GM18505 (cell line): Measurements from ENCODE around the gene BTRC.
"Not testable (repeated sequence)": the region's sequence is repeated elsewhere in the genome, so short reads cannot be mapped to it uniquely, and the experiment has no call there.

Experiments
- ATAC-seq: cut with Tn5 transposase; IDR thresholded peaks from one replicate; pipeline ENCODE4 v1.9.1; 2021; ENCODE audit not compliant: unreplicated experiment
- POLR2A ChIP-seq: IDR thresholded peaks from 4 replicates; pipeline ENCODE4 v1.6.1; 2011; ENCODE audit warnings: borderline replicate concordance; ENCODE audit not compliant: insufficient read depth, insufficient read length; ENCODE audit errors: extremely low read depth

The BTRC gene

DNA sequence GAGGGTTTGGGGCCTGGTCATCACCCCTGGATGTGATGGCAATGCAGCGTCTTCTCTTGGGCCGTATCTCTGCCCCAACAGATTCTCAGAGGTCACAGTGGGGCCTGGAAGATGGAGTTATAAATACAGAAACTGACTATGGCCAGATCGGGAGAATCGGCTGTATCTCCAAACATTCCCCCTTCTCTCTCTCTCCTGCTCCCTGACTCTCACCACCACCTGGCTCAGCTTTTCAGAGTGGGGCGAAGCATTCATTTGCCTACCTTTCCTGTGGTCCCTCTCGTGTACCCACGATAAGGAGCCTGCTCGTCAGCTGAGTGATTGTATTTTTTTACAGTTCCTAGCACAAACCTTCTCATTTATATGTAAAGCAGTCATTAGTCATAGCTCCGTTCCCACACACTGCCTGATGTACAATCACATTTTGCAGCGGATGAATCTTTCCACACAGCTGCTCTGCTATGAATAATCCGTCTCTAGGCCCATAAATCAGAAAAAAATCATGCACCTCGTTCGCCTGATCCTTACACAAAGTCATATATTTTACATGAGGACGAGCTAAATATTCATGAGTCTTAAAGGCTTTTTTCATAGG is 23.2 kb upstream of the BTRC start:
- no peak for TF ChIP-seq POLR2A
- no peak for ATAC-seq

DNA sequence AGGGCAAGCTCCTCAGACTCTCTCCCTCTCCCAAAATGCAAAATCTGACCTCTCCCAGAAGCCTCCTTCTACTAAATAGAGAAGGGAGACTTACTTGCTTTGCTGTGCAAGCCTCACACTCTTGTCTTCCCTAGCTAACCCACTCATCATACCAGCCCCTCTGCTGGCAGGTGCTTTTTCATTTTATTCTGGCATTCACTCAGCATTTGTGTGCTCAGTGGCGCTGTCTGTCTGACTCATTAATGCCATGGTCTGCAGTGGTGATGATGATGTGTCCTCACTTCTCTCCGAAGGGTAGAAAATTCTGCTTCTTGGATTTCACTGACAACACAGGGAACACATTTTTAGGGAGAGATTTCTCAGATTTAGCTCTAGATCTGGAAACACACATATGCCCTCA is 22.0 kb upstream of the BTRC start:
- no peak for ATAC-seq
- no peak for TF ChIP-seq POLR2A

DNA sequence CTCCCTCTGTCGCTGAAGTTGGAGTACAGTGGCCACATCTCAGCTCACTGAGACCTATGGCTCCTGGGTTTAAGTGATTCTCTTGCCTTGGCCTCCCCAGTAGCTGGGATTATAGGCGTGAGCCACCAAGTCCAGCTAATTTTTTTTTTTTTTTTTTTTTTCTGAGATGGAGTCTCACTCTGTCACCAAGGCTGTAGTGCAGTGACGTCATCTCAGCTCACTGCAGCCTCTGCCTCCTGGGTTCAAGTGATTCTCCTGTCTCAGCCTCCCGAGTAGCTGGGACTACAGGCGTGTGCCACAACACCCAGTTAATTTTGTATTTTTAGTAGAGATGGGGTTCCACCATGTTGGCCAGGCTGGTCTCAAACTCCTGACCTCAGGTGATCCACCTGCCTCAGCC is 19.7 kb upstream of the BTRC start:
- ATAC-seq, result not testable (repeated sequence)

DNA sequence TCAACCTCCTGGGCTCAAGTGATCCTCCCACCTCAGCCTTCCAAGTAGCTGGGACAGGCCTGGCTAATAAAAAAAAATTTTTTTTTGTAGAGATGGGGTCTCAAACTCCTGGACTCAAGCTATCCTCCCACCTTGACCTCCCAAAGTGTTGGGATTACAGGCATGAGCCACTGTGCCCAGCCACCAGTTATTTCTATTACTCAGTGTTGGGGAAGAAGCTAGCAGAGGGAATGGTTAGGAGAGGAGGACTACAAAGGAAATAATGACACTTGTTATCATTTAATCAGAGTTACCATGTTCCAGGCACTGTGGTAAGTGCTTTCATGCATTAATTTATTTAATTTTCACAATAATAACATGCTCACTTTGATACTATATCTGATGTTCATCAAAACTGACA is 17.6 kb upstream of the BTRC start:
- TF ChIP-seq POLR2A, result no peak
- ATAC-seq, result no peak

DNA sequence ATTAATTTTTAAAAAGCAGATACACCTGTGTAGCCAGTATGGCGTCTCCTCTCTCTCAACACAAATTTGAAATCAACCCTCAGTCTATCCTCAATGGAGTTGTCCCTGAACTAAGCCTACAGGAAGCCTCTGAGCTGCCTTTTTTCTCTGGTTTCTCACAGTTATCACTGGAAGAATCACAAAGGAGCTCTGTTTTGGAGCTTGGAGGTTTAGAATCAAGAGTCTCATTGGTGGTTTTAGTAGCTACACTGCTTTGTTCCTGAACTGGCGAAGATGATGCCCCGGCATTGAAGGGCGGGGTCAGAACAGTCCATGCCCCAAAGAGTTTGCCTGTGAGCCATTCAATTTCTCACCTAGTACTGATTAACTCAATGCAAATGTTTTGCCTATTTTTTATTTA is 16.1 kb upstream of the BTRC start:
- ATAC-seq, result no peak
- TF ChIP-seq POLR2A, result no peak

DNA sequence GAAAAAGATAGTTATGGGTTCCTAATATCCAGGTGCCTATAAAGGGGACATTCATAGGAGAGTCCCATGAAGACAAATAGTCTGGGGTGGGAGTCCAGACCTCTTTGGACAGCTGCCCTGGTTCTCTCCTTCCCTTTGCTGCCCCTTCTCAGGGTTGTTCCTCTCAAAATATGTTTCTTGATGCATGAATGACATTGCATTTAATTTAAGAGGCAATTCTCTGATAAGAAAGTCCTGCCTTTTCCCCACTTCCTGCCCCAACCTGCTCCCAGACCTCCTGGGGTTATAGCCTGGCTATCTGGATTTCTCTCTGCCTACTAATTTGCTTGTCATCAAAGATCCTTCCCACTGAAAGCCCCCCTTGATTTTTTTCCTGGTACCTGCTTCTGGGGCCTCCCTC is 12.5 kb upstream of the BTRC start:
- TF ChIP-seq POLR2A, result no peak
- no peak for ATAC-seq

DNA sequence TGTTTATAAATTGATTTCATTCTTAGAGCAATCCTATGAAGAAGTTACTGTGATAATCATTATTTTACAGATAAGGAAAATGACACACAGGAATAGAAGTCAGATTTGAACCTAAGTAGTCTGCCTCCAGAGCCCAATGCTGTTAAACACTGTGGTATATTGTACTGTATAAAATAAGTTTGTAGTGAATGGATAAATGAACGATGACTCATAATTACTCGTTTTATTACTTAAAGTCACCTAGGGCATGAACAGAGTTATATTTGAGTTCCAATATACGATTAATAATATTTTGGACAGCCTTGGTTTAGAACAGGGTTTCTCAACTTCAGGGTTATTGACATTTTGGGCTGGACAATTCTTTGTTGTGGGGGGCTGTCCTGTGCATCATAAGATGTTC is 7.8 kb upstream of the BTRC start:
- no peak for TF ChIP-seq POLR2A
- no peak for ATAC-seq

DNA sequence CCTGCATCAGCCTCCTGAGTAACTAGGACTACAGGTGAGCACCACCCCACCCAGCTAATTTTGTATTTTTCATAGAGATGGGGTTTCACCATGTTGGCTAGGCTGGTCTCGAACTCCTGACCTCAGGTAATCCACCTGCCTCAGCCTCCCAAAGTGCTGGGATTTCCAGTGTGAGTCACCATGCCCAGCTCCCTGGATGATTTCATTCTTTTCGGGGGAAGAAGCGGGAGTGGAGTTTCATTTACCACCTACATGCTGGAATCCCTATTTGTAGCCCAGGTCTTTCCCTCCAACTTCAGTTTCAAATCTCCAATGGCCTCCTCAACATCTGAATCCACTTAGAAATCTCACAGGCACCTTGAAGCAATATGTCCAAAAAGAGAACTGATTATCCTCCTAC is 2.9 kb upstream of the BTRC start:
- TF ChIP-seq POLR2A, result no peak
- no peak for ATAC-seq

DNA sequence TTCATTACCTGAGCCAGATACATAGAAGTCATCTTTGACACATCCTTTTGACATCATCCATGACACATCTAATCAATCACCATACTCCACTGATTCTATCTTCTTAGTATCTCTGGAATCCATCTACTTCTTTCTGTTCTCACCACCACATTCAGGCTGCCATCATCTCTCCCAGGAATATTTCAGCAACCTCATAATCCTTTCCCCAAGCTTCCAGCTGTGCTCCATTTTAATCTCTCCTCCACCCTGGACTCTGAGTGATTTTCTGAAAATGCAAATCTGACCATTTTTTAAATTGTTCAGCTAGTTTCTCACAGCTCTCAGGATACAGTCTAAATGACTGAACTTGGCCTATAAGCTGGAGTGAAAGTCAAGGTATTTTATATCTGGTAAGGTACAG is 2.5 kb upstream of the BTRC start:
- TF ChIP-seq POLR2A, result no peak
- ATAC-seq, result no peak

DNA sequence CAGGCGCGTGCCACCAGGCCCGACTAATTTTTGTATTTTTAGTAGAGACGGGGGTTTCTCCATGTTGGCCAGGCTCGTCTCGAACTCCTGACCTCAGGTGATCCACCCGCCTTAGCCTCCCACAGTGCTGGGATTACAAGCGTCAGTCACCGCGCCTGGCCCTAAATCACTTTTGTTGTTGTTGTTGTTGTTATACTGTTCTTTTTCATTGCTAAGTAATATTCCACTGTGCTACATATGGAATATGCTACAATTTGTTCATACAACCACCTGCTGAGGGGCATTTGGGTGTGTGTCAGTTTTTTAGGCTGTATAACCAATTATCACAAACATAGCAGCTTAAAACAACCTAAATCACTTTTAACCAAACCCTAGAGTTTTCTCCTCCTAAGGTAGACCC is 1.1 kb upstream of the BTRC start:
- not testable (repeated sequence) for ATAC-seq

DNA sequence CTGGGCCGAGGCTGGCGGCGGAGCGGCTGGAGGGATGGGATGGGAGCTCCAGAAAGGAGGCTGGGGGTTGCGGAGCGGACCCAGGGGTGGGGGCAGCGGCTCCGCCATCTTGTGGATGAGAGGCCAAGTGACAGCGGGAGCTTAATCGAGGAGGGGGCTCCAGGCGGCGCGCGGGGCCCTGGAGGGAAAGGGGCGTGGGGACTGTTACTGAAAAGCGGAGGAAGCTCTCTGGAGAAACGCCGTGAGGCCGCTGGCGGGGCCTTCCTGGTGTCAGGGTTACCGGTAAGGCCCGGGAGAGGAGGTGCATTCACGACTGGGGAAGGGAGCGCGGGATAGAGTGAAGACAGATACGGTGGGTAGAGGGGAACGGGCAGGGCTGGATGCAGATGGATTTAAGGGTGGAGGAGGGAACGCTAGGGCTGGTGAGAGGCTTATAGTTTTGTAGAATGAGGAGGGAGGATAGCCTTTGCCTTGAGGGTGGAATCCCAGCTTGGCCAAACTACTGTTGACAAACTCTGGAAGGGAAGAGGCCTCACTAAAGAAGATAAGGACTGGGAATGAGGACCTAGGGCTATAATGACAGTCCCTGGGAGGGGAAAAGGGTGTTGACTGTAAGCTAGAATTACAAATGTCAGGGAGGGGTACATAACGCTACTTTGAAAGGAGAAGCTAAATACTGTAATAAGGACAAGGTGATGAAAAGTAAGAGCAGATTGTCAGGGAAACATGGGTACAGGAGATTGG is 535 bp downstream of the BTRC start:
- TF ChIP-seq POLR2A, result no peak
- ATAC-seq, result peak; percentile 18

DNA sequence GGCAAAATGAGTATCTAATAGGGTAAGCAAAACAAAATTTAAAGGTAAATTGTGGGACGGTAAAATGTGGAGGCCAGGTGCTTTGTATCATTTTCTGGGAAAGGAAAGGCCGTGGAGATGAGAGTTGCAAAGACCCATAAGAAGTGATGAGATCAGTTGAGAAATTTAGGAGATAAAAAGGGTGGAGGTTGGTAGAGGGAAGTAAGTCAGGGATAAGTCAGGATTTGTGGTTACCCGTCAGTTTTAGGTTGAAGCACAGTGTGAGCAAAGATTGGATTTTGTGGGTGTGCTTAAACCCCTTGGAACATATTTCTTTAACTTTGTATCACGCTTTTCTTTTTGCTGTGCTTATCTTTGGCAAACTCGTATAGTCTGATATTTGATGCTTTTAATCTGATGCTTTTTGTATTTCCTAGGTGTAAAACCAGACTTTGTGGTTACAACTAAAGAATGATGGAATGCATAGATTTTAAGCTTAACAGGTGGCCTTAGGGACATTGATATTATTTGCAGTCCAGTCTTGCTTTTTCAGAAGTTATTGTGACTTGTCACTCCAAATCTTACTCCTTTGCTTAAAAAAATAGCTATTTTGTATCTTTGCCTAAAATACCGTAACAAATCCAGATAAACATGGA is 1.2 kb downstream of the BTRC start:
- TF ChIP-seq POLR2A, result no peak
- ATAC-seq, result no peak

DNA sequence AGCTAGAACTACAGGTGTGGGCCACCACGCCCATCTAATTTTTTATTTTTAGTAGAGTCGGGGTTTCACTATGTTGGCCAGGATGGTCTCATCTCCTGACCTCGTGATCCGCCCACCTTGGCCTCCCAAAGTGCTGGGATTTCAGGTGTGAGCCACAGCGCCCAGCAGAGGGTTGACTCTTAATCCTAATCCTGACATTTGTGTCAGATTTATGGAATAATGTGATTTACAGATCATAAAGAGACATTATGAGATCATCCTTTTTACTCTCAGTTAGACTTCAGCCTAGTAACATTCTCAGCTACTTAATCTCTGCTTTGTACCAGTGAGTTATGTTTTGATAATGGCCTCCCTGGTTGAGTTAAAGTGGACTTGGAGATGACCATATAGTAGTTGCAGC is 2.2 kb downstream of the BTRC start:
- TF ChIP-seq POLR2A, result no peak
- no peak for ATAC-seq

DNA sequence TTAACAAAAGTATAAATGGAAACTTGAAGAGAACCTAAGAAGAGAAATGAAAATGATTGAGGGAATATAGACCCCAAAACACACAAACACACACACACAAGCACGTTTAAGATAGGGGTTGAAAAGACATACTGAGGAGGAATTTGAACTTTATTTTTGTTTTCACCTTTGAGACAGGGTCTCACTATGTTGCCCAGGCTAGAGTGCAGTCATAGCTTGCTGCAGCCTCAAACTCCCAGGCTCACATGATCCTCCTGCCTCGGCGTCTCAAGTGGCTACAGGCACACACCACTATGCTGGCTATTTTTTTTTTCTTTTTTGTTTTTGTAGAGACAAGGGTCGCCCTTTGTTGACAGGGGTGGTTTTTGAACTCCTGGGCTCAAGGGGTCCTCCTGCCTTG is 4.0 kb downstream of the BTRC start:
- no peak for TF ChIP-seq POLR2A
- ATAC-seq, result no peak
